ENCODE results near the gene SYK.

DNA sequence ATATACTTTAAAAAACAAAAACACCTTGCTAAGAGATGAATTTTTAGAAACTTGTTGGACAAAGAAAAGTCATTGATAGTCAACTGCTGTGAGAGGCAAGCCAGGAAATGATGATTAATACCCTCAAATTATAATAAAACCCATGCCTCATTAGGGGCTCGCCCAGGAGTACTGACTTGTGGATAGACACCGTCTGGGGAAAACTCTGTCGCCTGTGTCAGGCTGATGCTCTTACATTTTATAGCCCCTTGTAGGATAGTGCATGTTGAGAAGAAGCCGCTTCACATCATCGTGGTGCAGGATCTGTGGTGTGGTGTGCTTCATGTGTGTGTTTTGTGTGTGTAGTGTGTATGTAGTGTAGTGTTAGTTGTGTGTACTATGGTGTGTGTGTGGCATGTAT lies 39.1 kb downstream of the SYK start:
- TF ChIP-seq CTCF (conservative IDR thresholded peaks at IDR 0.05 in 1 of 2, IDR thresholded peaks at IDR 0.05 in 1 of 2; ENCODE audit: low read depth in 1 of 2, low read length in 2 of 2) (no peak), EZH2 (IDR thresholded peaks at IDR 0.05; ENCODE audit: low read length, missing control alignments) (no peak)
